HG02970 (cell line): ENCODE data around the gene RBM44.
"Not testable (repeated sequence)": the region's sequence is repeated elsewhere in the genome, so short reads cannot be mapped to it uniquely, and the experiment has no call there.

Source experiments
- ATAC-seq: cut with Tn5 transposase; IDR thresholded peaks from one replicate; pipeline ENCODE4 v1.9.1; 2021; ENCODE audit warnings: mild to moderate bottlenecking, moderate library complexity, moderate number of reproducible peaks; ENCODE audit not compliant: unreplicated experiment, low FRiP score

Gene RBM44

GRCh38 chr2:237854295-237854694, 55.7 kb downstream of the RBM44 start:
- ATAC-seq = no peak

- ATAC-seq = no peak
Observed at GRCh38 chr2:237857791-237858190, 59.2 kb downstream of the RBM44 start.

GRCh38 chr2:237858294-237859081, 59.9 kb downstream of the RBM44 start:
- ATAC-seq = no peak

- no peak for ATAC-seq
Observed at GRCh38 chr2:237859082-237859433, 60.5 kb downstream of the RBM44 start.

GRCh38 chr2:237859533-237860272, 61.1 kb downstream of the RBM44 start, which contains the start of gene RAMP1:
Gene RAMP1 (plus strand): TSS chr2:237859623. CDS start chr2:237859676, 53 bp downstream.
- no peak for ATAC-seq

- ATAC-seq = no peak
Observed at GRCh38 chr2:237860273-237860935, 61.8 kb downstream of the RBM44 start.

GRCh38 chr2:237861875-237862527, 63.4 kb downstream of the RBM44 start:
- ATAC-seq = no peak

- ATAC-seq = no peak
Observed at GRCh38 chr2:237862528-237862895, 63.9 kb downstream of the RBM44 start.

- no peak for ATAC-seq
Observed at GRCh38 chr2:237863102-237863511, 64.5 kb downstream of the RBM44 start.

GRCh38 chr2:237863689-237864443, 65.3 kb downstream of the RBM44 start:
- ATAC-seq = no peak

- no peak for ATAC-seq
Observed at GRCh38 chr2:237864444-237864931, 65.9 kb downstream of the RBM44 start.

- no peak for ATAC-seq
Observed at GRCh38 chr2:237864940-237865622, 66.5 kb downstream of the RBM44 start.

- no peak for ATAC-seq
Observed at GRCh38 chr2:237865623-237866041, 67.1 kb downstream of the RBM44 start.

GRCh38 chr2:237866101-237866621, 67.6 kb downstream of the RBM44 start:
- ATAC-seq = no peak

- ATAC-seq = no peak
Observed at GRCh38 chr2:237867465-237867864, 68.9 kb downstream of the RBM44 start.

GRCh38 chr2:237868074-237868473, 69.5 kb downstream of the RBM44 start:
- ATAC-seq = not testable (repeated sequence)

GRCh38 chr2:237868631-237869342, 70.2 kb downstream of the RBM44 start:
- no peak for ATAC-seq

GRCh38 chr2:237869343-237870102, 70.9 kb downstream of the RBM44 start:
- no peak for ATAC-seq
